ENCODE results near the gene NFIA.
"Not testable (repeated sequence)": the region's sequence is repeated elsewhere in the genome, so short reads cannot be mapped to it uniquely, and the experiment has no call there.

The NFIA gene

GRCh38 chr1:61271412-61271789 is 189.0 kb downstream of the NFIA start:
- no peak for DNase-seq (ENCODE audit: low spot score)

DNA sequence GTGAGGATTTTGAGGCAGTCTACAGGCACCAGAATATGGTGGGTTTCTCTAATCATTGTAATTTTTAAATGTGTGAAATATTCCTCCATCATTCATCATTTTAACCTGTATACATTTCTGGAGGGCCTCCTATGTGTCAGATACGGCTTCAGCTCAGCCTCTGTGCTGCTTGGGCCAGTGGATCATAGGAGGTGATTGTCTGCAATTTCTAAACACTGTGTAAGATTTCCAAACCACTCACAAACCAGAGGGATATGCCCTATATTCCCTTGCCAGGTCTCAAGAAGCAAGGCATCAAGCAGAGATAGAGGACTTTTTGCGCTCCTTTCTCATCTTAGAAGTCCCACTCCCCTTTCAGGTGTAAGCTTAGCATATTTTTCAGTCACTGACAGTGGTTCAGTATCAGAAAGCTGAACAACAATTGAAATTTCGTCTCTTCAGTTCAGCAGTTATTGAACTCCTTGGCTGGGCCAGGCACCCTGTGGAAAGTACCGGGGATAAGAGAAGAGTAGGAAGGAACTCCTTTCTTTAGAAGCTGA is 190.9 kb downstream of the NFIA start:
- no peak for DNase-seq (ENCODE audit: low spot score)

DNA sequence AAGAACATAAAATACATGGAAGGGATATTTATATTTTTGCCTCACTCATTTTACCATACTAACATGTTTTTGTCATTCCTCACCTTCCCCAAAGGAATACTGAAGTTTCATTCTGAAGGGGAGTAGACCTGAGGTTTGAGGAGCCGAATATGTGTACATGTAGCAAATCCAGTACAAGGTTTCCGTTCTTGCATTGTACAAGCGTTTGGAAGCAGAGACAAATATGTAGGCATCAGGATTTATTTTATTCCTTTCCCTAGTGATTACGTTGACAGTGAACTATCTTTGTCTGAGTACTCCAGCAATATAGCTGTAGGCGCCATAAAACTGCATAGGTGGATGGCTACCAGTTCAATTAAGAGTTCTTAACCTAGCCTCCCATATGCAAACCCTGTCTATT is 191.5 kb downstream of the NFIA start:
- DNase-seq (ENCODE audit: low spot score), result no peak

- DNase-seq (ENCODE audit: low spot score), result no peak
Observed at GRCh38 chr1:61274939-61275338, 192.6 kb downstream of the NFIA start.

DNA sequence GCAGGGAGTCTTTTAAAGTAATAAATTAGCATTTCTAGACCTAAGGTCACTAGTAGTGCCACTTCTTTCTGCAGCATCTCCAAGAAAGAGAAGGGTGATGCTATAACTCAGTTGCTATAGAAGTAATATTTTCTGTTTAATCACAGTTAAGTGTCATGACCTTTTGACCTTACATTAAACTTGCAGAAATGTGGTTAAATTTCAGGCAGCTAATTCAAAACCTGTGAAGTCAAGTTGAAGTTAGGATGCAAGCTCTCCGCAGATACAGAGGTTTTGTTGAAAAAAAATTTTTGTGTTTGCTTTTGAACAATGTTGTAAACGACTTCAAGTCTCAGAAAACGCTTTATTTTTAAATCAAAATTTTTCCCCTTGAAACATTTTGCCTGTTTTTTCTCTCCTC is 193.9 kb downstream of the NFIA start:
- DNase-seq (ENCODE audit: low spot score), result no peak

GRCh38 chr1:61277121-61277690 is 194.8 kb downstream of the NFIA start:
- no peak for DNase-seq (ENCODE audit: low spot score)

DNA sequence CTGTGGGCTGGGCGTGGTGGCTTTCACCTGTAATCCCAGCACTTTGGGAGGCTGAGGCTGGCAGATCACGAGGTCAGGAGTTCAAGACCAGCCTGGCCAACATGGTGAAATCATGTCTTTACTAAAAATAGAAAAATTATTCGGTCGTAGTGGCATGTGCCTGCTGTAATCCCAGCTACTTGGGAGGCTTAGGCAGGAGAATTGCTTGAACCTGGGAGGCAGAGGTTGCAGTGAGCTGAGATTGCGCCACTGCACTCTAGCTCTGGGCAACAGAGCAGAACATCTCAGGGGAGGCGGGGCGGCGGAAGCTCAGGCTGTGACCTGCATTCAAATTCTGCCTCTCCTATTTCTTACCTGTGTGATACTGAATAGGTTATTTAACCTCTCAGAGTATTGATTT is 196.1 kb downstream of the NFIA start:
- not testable (repeated sequence) for DNase-seq (ENCODE audit: low spot score)

DNA sequence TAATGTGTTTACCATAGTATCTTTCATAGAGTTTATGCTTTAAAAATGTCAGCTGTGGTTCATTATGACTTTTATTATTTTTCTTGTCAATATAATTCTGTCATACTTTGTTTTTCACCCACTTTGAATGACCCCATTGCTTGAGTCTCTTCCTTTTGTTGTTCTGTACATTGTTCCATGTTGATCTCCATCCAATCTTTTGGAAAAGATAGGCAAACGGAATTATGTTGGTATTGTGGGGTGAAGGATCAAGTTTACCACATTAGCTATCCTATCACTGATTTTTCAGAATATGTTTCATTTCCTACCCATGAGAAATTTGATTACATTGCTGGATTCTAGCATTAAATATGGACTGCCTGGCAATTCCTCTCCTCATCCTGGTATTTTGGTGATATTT is 196.6 kb downstream of the NFIA start:
- DNase-seq (ENCODE audit: low spot score), result no peak

DNA sequence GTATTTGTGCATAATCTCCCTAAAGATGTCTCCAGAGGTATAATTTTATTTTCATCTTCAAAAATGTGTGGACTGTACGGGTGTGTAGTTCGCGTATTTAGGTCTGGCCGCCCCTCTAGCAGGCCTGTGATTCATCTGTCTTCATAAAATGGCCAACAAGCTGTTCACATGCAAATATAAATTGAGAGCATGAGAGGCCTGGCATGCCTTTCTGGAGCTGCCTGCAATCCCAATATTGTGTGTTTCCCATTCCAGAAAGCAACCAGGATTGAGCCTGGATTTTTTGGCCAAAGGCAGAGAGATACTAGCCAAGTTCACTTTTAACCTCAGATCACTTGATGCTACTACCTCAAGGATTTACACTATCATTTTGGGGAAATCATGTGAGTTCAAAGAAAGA is 197.2 kb downstream of the NFIA start:
- no peak for DNase-seq (ENCODE audit: low spot score)

GRCh38 chr1:61280452-61280851 is 198.1 kb downstream of the NFIA start:
- no peak for DNase-seq (ENCODE audit: low spot score)

GRCh38 chr1:61282387-61282786 is 200.0 kb downstream of the NFIA start:
- DNase-seq (ENCODE audit: low spot score), result no peak

DNA sequence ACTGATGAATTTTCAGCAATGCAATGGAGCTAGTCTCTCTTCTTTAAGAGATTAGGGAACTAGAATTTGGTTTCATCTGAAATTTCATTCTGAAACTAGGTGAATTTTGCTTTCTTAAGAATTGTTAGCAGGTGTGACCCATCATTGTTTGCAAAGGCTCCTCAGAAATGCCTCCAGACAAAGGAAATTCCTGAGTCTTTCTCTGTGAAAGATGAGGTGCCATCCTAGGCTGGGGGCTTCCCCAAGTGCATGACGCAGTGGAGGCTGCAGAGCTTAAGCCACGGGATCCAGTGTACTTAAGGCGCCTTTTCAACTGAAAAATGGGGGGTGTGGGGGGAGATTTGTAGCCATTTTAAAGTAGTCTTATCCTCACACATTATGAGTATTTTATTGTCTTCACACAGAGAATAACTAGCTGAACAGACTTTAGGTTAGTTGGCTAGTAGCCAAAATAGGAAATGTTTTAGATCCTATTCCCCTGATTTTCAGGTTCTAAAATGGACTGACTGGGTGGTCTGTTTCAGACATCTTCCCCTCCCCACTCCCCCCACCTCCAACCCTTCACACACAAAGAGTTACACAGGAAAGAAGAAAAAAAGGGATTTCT is 202.0 kb downstream of the NFIA start:
- no peak for DNase-seq (ENCODE audit: low spot score)

GRCh38 chr1:61284936-61285335 is 202.6 kb downstream of the NFIA start:
- no peak for DNase-seq (ENCODE audit: low spot score)

- no peak for DNase-seq (ENCODE audit: low spot score)
Observed at GRCh38 chr1:61285371-61285885, 203.1 kb downstream of the NFIA start.

DNA sequence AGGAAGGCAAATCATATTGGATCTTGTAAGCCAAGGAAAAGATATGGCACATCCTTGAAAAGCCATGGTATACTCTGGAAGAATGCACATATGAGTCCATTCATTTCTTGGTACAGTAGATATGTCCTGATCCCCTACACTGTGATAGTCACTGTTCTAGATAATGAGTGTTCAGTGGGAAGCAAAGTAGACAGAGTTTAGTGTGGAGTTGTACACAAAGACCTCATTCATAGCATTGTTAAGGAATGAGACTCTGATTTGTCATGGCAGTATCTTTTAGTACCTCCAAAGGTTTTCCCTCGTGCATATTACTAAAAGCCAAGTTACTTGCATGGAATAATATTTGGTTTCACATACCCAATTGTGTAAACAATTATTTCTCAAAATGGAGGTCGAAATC is 204.7 kb downstream of the NFIA start:
- DNase-seq (ENCODE audit: low spot score), result no peak

DNA sequence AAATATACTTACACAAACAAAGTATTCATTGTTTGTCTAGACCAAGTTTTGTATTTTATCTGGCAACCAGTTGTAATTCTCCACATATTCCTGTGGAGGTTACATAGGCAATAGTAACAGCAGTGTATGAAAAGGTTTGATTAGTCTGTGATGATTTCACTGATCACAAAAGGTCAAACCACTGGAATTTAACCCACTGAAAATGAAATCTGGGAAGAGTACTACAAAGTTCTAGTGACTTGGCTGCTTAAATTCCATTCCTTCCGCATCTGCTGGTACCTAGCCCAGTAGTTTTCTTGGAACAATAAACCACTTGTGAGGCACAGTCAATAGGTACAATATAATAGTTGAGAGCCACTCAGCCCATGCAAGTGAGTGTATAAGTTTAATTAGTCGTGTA is 205.4 kb downstream of the NFIA start:
- no peak for DNase-seq (ENCODE audit: low spot score)

- DNase-seq (ENCODE audit: low spot score), result no peak
Observed at GRCh38 chr1:61289232-61290098, 207.1 kb downstream of the NFIA start.

- no peak for DNase-seq (ENCODE audit: low spot score)
Observed at GRCh38 chr1:61290525-61290924, 208.2 kb downstream of the NFIA start.

DNA sequence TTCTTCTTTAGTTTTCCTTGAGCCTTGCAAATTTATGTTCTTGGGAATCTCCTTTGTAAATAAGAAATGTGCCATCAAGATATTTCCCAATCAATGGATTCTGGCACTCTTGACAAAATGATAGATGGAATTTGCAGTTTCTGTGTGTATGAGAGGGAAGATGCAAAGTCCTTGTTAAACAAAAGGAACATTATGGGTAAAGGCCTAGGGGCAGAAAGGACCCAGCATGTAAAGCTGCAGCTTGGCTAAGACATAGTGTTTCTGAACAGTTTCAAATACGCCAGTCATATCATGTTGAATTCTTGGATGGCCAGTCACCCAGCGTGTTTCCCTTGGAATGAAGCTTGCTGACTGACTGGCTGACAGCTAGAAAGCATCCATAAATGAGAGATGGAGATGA is 210.8 kb downstream of the NFIA start:
- no peak for DNase-seq (ENCODE audit: low spot score)

DNA sequence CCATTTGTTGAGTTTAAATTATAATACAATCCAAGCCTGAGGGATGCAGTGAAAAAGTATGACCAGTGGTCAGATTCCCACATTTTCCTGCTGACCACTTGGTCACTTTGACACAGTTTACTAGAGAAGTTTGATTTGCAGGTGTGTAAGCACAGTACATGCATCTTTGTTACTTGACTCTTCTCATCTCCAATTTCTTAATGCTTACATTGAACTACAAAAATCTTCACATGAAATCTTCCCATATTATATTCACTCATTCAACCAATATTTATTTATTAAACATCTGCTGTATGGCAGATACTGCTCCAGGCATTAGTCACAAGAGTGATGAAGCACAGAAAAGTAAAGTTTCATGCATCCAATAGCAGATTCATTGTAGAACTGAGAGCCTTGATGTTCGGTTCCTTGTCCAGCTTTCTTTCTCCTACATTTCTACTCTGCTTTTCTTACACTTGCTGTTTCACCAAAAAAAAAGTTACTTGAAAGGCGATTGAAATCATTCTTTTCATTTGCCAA is 211.7 kb downstream of the NFIA start:
- DNase-seq (ENCODE audit: low spot score), result no peak

GRCh38 chr1:61294930-61295329 is 212.6 kb downstream of the NFIA start:
- no peak for DNase-seq (ENCODE audit: low spot score)

- DNase-seq (ENCODE audit: low spot score), result no peak
Observed at GRCh38 chr1:61295818-61296537, 213.6 kb downstream of the NFIA start.
